Activated T-helper 17 cell treated with anti-CD3 and anti-CD28 coated beads, Interleukin-2, amount 50 U/mL, for 72 hours (primary cell): ENCODE measurements around the gene DCAF7. TPM values are rescaled to one million over a fixed set of nuclear protein-coding genes. Genes with fewer than 3 reads are reported as not detected.

ENCODE experiments used
- ATAC-seq: fragments of 150-1000 bp; cut with Tn5 transposase; replicated peaks from 2 replicates; pipeline ENCODE4 v1.10.0; 2021; ENCODE audit warnings: mild to moderate bottlenecking, moderate library complexity
- H3K27ac Mint-ChIP-seq: one replicate; pipeline ENCODE4 v1.8.0; 2022; ENCODE audit warnings: mixed read lengths
- H3K27me3 Mint-ChIP-seq: one replicate; pipeline ENCODE4 v1.8.0; 2022; ENCODE audit warnings: mixed read lengths
- H3K36me3 Mint-ChIP-seq: one replicate; pipeline ENCODE4 v1.8.0; 2022; ENCODE audit warnings: low read depth, mild to moderate bottlenecking, mixed read lengths
- H3K4me1 Mint-ChIP-seq: one replicate; pipeline ENCODE4 v1.8.0; 2022; ENCODE audit warnings: mixed read lengths
- H3K4me3 Mint-ChIP-seq: one replicate; pipeline ENCODE4 v1.8.0; 2022; ENCODE audit warnings: mild to moderate bottlenecking, mixed read lengths
- H3K9me3 Mint-ChIP-seq: one replicate; pipeline ENCODE4 v1.8.0; 2022; ENCODE audit warnings: mixed read lengths
- total RNA-seq, 2 donors: library from RNA; stranded (reverse); gene quantifications; one replicate each; pipeline ENCODE4 v1.2.3, GENCODE V29; 2022

The DCAF7 gene, protein sequence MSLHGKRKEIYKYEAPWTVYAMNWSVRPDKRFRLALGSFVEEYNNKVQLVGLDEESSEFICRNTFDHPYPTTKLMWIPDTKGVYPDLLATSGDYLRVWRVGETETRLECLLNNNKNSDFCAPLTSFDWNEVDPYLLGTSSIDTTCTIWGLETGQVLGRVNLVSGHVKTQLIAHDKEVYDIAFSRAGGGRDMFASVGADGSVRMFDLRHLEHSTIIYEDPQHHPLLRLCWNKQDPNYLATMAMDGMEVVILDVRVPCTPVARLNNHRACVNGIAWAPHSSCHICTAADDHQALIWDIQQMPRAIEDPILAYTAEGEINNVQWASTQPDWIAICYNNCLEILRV
- 100 to 1,000 TPM; 108 to 115 TPM for total RNA-seq

DNA sequence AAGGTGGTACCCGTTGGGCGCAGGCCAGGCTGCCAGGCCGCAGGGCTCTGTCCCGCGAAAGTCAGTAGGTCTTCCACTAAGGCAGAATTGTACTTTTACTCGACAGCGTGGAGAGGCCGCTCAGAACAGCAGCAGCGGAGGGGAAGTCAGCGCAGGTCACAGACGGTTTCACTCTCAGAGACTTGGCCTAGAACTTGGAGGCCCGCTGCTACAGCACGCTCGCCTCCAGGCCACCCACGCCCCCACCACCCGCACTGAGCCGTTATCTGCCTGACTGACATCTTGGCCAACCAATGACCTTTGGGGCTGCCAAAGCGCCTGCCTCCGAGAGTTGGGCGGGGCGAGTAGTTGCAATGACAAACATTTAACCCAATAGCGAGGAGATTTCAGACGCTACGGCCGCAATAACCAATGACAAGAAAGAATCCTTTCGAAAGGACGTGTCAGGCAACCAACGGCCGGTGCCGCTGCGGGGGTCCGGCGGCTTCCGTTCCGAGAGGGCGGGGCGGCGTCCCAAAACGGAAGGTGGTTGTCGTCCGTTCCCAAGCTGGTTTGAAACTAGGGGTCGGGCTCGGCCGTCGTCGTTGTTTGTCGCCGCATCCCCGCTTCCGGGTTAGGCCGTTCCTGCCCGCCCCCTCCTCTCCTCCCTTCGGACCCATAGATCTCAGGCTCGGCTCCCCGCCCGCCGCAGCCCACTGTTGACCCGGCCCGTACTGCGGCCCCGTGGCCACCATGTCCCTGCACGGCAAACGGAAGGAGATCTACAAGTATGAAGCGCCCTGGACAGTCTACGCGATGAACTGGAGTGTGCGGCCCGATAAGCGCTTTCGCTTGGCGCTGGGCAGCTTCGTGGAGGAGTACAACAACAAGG, at the start of gene DCAF7:
Gene DCAF7 (plus strand): TSS at position 532 of the 871 bp plus-strand sequence. CDS start 201 bp downstream, at position 733.
- Mint-ChIP-seq H3K4me3 (peak within 1 kb of the TSS; percentile 90), H3K4me1 (peaks cover 15% of the 10 kb centered on the region), H3K36me3 (peaks cover 41% of the 10 kb centered on the region), H3K27ac (peak within 1 kb of the TSS; percentile 97), H3K9me3 (no peaks in the 10 kb centered on the region), H3K27me3 (no peaks in the 10 kb centered on the region)
- ATAC-seq = peak; percentile 94

DNA sequence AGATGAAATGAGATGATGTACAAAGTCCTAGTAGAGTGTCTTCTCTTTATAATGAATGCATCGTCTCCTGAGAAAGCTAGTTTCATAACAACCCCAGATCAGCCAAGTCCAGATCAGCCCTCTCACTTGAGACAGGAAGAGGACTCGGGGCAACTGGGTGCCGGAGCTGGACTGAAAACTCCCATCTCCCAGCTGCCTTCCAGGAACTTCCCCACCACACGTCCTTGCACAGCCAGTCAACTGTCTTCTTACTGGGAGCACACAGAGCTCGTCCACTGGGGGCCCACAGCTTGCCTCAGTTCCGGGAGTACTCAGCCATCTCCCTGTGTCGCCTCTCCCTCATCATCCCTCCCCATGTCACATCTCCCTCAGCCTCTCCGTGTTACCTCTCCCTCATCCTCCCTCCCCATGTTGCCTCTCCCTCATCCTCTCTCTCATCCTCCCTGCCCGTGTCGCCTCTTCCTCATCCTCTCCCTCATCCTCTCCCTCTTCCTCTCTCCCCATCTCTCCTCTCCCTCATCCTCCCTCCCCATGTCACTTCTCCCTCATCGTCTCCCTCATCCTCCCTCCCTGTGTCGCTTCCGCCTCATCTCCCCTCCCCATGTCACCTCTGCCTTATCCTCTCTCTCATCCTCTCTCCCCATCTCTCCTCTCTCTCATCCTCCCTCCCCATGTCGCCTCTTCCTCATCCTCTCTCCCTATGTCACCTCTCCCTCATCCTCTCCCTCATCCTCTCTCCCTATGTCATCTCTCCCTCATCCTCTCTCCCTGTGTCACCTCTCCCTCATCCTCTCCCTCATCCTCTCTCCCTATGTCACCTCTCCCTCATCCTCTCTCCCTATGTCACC, 49.5 kb upstream of the DCAF7 start:
- H3K36me3 Mint-ChIP-seq = no peaks in the 10 kb centered on the region
- peaks cover 4% of the 10 kb centered on the region for H3K9me3 Mint-ChIP-seq
- H3K4me1 Mint-ChIP-seq = no peaks in the 10 kb centered on the region
- no peak overlapping the region for H3K4me3 Mint-ChIP-seq
- ATAC-seq = no peak
- peaks cover 9% of the 10 kb centered on the region for H3K27me3 Mint-ChIP-seq
- H3K27ac Mint-ChIP-seq = peak overlapping the region; percentile 69

DNA sequence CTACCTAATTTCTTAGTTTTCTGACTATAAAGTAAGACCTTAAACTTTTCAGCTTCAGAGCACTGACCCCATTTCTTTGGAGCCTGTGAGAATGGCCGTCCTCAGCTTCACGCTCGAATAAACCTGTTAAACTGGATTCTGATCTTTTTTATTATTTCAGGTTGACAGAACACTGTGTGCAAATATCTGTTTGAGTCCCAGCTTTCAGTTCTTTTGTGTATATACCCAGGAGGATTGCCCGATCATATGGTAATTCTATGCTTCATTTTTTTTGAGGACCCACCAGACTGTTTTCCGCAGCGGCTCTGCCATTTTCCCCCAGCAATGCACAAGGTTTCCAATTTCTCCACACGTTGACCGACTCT, 47.0 kb upstream of the DCAF7 start:
- no peaks in the 10 kb centered on the region for H3K4me1 Mint-ChIP-seq
- H3K27me3 Mint-ChIP-seq = peaks cover 10% of the 10 kb centered on the region
- H3K27ac Mint-ChIP-seq = no peak overlapping the region
- no peak for ATAC-seq
- peaks cover 4% of the 10 kb centered on the region for H3K9me3 Mint-ChIP-seq
- H3K4me3 Mint-ChIP-seq = no peak overlapping the region
- H3K36me3 Mint-ChIP-seq = no peaks in the 10 kb centered on the region

DNA sequence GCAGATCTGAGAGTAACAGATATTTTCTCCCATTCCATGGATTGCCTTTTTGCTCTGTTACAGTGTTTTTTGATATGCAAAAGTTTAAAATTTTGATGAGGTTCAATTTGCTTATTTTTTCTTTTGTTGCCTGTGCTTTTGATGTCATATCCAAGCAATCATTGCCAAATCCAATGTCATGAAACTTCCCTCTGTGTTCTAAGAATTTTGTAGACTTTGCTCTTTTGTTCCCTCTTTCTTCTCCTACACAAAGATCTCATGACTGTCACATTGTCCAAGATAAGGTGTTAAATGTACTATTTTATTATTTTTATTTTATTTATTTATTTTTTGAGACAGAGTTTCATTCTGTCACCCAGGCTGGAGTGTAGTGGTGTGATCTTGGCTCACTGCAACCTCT, 46.0 kb upstream of the DCAF7 start:
- no peaks in the 10 kb centered on the region for H3K4me1 Mint-ChIP-seq
- no peaks in the 10 kb centered on the region for H3K36me3 Mint-ChIP-seq
- H3K27me3 Mint-ChIP-seq = peaks cover 13% of the 10 kb centered on the region
- H3K4me3 Mint-ChIP-seq = no peak overlapping the region
- no peak overlapping the region for H3K27ac Mint-ChIP-seq
- peaks cover 4% of the 10 kb centered on the region for H3K9me3 Mint-ChIP-seq
- no peak for ATAC-seq

DNA sequence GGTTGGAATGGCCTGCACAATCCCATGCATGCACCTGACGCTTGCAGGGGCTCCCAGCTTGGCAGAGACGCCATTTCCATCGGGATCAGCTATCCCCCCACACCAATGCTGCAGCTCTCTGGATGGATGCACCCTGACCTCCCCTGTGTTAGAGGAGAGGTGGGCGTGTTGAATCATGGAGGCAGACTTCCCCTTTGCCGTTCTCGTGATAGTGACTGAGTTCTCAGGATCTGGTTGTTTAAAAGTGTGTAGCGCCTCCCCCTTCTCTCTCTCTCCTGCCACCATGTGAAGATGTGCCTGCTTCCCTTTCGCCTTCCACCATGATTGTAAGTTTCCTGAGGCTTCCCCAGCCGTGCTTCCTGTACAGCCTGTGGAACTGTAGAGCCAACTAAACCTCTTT, 44.9 kb upstream of the DCAF7 start:
- no peak overlapping the region for H3K4me3 Mint-ChIP-seq
- peaks cover 4% of the 10 kb centered on the region for H3K9me3 Mint-ChIP-seq
- H3K4me1 Mint-ChIP-seq = no peaks in the 10 kb centered on the region
- ATAC-seq = no peak
- H3K27me3 Mint-ChIP-seq = peaks cover 13% of the 10 kb centered on the region
- H3K36me3 Mint-ChIP-seq = no peaks in the 10 kb centered on the region
- H3K27ac Mint-ChIP-seq = no peak overlapping the region

DNA sequence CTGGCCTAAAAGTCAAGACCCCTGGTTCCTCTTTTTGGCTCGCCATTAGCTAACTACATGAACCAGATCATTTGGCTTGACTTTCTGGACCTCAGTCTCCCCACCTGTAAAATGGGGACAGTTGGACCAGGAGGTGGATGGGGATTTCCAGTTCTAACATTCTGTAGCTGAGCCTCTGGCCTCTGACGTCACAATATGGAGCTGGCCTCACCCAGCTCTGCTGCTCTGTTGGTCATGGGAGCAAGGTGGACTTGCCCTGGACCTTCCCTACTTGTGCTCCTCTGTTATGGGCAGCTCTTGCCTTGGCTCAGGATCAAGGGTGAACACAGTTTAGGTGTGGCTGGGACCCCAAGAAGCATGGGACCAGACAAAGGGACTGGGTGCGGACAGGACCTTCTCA, 43.6 kb upstream of the DCAF7 start:
- no peak for ATAC-seq
- H3K36me3 Mint-ChIP-seq = no peaks in the 10 kb centered on the region
- H3K27ac Mint-ChIP-seq = no peak overlapping the region
- H3K4me3 Mint-ChIP-seq = no peak overlapping the region
- H3K4me1 Mint-ChIP-seq = no peaks in the 10 kb centered on the region
- H3K9me3 Mint-ChIP-seq = peaks cover 4% of the 10 kb centered on the region
- H3K27me3 Mint-ChIP-seq = peaks cover 13% of the 10 kb centered on the region

DNA sequence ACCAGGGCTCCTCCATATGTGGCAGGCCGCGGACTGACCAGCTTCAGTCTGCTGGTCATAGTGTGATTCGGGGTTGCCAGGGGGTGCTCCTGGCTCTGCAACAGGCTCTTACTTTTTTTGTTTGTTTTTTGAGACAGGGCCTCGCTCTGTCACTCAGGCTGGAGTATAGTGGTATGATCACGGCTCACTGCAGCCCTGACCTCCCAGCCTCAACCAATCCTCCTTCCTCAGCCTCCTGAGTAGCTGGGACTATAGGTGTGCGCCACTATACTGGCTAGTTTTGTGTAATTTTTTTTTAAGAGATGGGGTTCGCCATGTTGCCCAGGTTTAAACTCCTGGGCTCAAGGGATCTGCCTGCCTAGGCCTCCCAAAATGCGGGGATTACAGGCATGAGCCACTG, 38.9 kb upstream of the DCAF7 start:
- no peak for ATAC-seq
- H3K27ac Mint-ChIP-seq = no peak overlapping the region

DNA sequence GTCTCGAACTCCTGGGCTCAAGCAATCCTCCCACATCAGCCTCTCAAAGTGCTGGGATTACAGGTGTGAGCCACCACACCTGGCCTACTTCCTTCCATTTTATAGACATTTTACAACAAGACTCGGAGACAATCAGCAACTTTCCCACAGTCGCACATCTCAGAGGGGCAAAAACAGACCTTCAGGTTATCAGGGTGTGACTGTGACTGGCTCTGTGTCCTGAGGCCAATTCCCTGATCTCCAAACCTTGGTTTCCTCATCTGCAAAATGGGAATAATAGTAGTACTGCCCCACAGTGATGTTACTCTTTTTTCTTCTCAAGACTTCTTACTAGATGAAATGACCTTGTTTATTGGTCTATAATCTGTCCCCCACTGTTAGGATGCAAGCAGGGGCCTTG, 37.9 kb upstream of the DCAF7 start:
- no peak for ATAC-seq
- no peaks in the 10 kb centered on the region for H3K9me3 Mint-ChIP-seq
- no peaks in the 10 kb centered on the region for H3K36me3 Mint-ChIP-seq
- H3K27ac Mint-ChIP-seq = no peak overlapping the region
- H3K27me3 Mint-ChIP-seq = peaks cover 5% of the 10 kb centered on the region
- H3K4me1 Mint-ChIP-seq = peaks cover 8% of the 10 kb centered on the region
- no peak overlapping the region for H3K4me3 Mint-ChIP-seq

More for the DNA sequence above, 38.9 kb upstream of the DCAF7 start:
- Mint-ChIP-seq H3K4me3 (no peak overlapping the region), H3K36me3 (no peaks in the 10 kb centered on the region), H3K27me3 (peaks cover 5% of the 10 kb centered on the region), H3K4me1 (no peaks in the 10 kb centered on the region), H3K9me3 (no peaks in the 10 kb centered on the region)

DNA sequence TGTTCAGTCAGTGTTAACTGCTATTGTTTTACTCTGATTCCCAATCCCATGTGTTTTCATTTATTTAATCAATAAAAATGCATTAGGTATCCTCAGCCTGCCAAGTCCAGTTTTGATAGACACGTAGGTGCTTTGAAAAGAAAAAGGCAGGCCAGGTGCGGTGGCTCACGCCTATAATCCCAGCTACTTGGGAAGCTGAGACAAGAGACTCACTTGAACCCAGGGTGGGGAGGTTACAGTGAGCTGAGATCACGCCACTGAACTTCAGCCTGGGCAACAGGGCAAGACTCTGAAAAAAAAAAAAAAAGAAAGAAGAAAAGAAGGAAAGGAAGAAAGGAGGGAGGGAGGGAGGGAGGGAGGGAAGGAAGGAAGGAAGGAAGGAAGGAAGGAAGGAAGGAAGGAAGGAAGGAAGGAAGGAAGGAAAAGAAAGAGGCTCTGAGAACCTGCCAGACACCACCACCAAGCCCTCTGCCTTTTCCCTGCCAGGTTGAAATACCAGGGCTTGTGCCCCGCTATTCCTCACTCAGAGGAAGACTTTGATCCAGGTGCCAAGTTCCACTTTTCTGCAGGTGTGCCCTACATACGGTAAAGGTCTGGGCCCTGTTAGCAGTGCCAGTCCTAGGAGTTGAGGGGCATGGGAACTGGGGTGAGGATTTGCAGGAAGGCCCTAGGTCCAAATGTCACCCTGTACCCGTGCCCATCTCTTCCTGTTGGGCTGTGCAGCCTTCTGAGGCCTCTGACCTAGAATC, 37.2 kb upstream of the DCAF7 start:
- H3K36me3 Mint-ChIP-seq = no peaks in the 10 kb centered on the region
- no peaks in the 10 kb centered on the region for H3K9me3 Mint-ChIP-seq
- H3K4me1 Mint-ChIP-seq = peaks cover 10% of the 10 kb centered on the region
- no peak overlapping the region for H3K27ac Mint-ChIP-seq
- peaks cover 5% of the 10 kb centered on the region for H3K27me3 Mint-ChIP-seq
- no peak overlapping the region for H3K4me3 Mint-ChIP-seq
- ATAC-seq = no peak

DNA sequence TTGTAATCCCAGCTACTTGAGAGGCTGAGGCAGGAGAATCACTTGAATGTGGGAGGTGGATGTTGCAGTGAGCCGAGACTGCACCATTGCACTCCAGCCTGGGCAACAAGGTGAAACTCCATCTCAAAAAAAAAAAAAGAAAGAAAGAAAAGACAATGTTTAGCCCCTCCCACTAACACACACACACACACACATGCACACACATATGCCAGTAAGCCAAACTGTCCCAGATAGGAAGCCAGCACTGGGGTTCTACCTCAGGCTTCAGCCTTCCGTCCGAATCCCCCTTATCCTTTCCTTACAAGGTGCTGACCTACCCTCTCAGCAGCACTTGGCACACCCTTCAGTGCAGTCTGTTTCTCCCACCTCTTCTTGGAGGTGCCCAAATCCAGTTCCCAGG, 35.8 kb upstream of the DCAF7 start:
- Mint-ChIP-seq H3K27me3 (no peaks in the 10 kb centered on the region), H3K27ac (no peak overlapping the region), H3K4me3 (no peak overlapping the region), H3K36me3 (no peaks in the 10 kb centered on the region), H3K4me1 (peaks cover 10% of the 10 kb centered on the region), H3K9me3 (no peaks in the 10 kb centered on the region)
- ATAC-seq = no peak

DNA sequence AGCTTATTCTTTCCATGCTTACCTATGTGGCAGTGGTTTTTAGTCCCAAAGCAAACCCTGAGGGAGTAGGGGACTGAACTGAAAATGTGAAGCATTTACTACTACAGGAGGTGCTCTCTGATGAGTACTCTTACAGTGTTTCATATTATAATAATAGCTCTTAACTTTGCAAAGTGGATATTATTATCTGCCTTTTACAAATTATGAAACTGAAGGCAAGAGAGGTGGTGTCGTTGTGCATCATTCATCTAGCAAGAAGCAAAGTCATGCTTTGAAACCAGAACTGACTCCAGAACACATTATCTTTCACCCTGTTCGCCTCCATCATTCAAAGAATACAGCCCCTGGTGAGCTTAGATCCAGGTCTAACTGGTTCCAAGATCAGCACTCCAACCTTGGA, 35.3 kb upstream of the DCAF7 start:
- Mint-ChIP-seq H3K36me3 (no peaks in the 10 kb centered on the region), H3K27ac (no peak overlapping the region), H3K4me1 (peaks cover 10% of the 10 kb centered on the region), H3K9me3 (no peaks in the 10 kb centered on the region), H3K4me3 (no peak overlapping the region), H3K27me3 (no peaks in the 10 kb centered on the region)
- ATAC-seq = no peak

DNA sequence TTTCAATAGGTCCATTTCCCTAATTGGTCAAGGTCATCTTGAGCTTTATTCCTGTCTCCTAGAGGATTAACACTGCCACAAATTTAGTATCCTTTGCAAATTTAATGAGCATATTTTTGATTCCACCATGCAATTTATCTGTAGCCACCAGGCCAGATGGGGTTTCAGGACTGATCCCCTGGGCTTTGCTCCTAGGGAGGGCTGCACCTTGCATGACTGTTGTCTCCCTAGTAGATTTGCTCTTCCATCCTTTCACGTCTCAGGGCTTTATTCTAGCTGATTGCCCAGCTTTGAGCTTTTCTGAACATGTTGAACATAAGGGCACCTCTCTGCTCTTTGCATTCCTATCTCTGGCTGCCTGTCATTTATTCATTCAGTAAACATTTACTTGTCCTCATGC, 34.9 kb upstream of the DCAF7 start:
- Mint-ChIP-seq H3K36me3 (no peaks in the 10 kb centered on the region), H3K27me3 (no peaks in the 10 kb centered on the region), H3K9me3 (no peaks in the 10 kb centered on the region), H3K4me1 (peaks cover 10% of the 10 kb centered on the region), H3K27ac (no peak overlapping the region), H3K4me3 (no peak overlapping the region)
- ATAC-seq = no peak

DNA sequence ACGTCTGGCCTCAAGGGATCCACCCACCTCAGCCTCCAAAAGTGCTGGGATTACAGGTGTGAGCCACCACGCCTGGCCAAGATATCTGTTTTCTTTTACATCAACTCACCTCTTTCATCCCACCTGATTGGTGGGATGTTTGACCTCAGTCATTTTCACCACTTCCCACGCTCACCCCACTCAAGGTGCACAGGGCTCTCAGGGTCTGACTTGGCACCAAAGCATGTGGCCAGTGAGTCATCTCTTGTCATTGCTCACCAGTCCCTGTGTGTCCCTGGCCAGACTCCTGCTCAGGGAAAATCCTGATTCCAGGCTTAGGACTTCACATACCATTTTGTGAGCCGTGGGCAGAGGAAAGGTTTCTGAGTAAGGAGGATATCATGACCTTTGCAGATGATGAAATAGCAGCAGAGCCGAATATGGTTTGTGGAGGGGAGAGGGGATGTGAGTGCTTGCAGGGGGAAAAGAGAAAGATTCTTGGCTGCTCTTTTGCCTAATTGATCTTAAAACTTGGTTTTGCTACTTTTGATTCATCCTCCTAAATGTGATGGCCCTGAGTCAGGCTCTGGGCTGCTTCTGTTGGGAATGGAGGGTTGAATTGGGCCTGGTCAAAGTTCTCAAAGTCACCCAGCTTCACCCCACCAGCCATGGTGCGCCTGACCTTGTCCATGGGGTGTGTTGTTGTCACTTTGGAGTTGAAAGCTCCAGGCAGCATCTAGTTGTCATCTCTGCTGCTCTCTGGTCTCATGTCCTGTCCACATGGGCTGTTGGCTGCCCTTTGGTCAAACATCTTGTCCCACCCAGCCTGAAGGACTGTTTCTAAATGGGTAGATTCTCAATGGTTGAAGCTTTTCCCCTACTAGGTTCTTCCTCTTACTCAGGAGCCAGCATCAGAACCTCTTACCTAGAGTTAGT, 33.1 kb upstream of the DCAF7 start:
- ATAC-seq = peak; percentile 98
- peaks cover 13% of the 10 kb centered on the region for H3K27me3 Mint-ChIP-seq
- H3K27ac Mint-ChIP-seq = peak overlapping the region; percentile 76
- no peaks in the 10 kb centered on the region for H3K9me3 Mint-ChIP-seq
- H3K4me1 Mint-ChIP-seq = peaks cover 10% of the 10 kb centered on the region
- H3K4me3 Mint-ChIP-seq = peak overlapping the region; percentile 28
- H3K36me3 Mint-ChIP-seq = no peaks in the 10 kb centered on the region
